ENCODE results near the gene KLHL36. TPM values are rescaled to one million over a fixed set of nuclear protein-coding genes. Genes with fewer than 3 reads are reported as not detected.

KLHL36 gene
- total RNA-seq, 1 experiment from 2014 or later = 93.6 TPM

DNA sequence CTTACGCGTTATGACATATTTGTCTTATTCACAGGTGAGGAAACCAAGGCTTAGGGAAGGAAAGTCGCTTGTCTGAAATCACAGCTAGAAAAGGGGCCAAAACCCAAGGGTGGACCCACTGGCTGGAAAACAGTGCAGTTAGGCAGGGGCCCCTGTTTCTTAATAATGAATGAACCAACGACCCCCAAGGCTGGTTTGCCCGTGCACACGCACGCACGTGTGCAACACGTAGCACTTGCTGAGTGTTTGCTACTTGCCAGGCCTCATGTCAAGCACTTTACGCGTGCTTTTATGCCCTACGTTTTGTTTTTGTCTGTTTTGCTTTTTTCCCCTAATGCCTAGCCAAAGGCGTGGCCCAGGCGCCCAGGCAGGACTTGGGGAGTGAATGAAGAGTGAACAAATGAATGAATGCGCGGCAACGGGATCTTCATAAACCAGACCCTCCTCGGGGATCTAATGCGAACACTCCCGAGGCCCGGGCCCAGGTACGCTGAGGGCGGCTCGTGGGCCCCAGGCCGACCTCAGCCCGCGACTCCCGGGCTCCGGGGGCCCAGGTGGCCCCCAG is 50.9 kb downstream of the KLHL36 start:
- BruUV-seq (replicated peaks) = TSS peak; percentile 81
- Mint-ChIP-seq H3K9me3 (ENCODE audit: low read depth, unreplicated experiment) (no peaks in the 10 kb centered on the region), H3K27ac (ENCODE audit: unreplicated experiment) (no peak overlapping the region), H3K4me1 (ENCODE audit: low read depth, unreplicated experiment) (peaks cover 19% of the 10 kb centered on the region), H3K27me3 (ENCODE audit: unreplicated experiment) (no peaks in the 10 kb centered on the region), H3K4me3 (ENCODE audit: low read depth, unreplicated experiment) (peak overlapping the region; percentile 80), H3K36me3 (ENCODE audit: insufficient read depth, unreplicated experiment) (peaks cover 28% of the 10 kb centered on the region)
- CTCF ChIA-PET = interaction anchor here (0.7 kb wide), 1 partner anchor 58 kb away, joined by 3 read pairs; no protein-coding TSS in a partner anchor
- intact Hi-C loops (cut with micrococcal nuclease; ENCODE audit: unreplicated experiment) = no loop called here
- peak; percentile 33 for DNase-seq
- TF ChIP-seq, protein P1, sequence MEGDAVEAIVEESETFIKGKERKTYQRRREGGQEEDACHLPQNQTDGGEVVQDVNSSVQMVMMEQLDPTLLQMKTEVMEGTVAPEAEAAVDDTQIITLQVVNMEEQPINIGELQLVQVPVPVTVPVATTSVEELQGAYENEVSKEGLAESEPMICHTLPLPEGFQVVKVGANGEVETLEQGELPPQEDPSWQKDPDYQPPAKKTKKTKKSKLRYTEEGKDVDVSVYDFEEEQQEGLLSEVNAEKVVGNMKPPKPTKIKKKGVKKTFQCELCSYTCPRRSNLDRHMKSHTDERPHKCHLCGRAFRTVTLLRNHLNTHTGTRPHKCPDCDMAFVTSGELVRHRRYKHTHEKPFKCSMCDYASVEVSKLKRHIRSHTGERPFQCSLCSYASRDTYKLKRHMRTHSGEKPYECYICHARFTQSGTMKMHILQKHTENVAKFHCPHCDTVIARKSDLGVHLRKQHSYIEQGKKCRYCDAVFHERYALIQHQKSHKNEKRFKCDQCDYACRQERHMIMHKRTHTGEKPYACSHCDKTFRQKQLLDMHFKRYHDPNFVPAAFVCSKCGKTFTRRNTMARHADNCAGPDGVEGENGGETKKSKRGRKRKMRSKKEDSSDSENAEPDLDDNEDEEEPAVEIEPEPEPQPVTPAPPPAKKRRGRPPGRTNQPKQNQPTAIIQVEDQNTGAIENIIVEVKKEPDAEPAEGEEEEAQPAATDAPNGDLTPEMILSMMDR (IDR thresholded peaks at IDR 0.05; ENCODE audit: unreplicated experiment) = no peak

DNA sequence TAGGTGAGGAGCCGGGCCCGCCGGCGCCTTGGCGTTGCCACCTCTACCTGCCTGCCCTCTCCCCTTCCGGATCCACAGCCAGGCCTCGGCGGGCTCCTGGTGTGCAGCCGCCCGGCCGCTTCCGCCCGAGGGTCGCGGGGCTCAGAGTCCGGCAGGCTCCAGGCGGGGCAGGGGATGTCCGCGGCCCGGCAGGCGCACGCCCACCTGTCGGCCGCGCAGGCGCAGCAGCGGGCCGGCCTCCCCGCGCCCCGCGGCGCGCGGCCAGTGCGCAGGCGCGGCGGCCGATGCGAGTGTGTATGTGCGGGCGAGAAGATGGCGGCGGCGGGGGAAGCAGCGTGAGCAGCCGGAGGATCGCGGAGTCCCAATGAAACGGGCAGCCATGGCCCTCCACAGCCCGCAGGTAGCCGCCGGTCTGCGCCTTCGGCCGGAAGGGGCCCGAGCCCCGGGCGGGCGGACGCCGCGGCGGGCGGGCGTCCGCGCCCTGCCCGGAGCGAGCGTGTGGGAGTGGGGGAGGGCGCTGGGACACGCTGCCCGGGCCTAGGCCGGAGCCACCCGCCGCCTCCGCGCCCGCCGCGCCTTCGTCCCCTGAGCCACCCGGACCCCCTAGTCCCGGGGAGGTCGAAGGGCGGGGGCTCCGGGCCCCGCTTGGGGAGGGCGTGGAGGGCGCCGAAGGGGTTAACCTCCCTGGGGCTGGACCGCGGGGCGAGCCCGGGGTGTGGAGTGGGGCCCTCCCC is 51.6 kb downstream of the KLHL36 start, which contains the start of gene USP10:
USP10 (plus strand) TSS at position 289 of the 734 bp plus-strand sequence; CDS start at position 380, 91 bp downstream.
- DNase-seq = peak; percentile 91
- CTCF ChIA-PET = interaction anchor here (0.5 to 1.9 kb wide), 3 partner anchors 26 to 47 kb away, joined by 3 to 9 read pairs (median 6); no protein-coding TSS in a partner anchor
- no TSS peak for BruUV-seq (replicated peaks)
- Mint-ChIP-seq H3K9me3 (ENCODE audit: low read depth, unreplicated experiment) (no peaks in the 10 kb centered on the region), H3K4me3 (ENCODE audit: low read depth, unreplicated experiment) (peak within 1 kb of the TSS; percentile 80), H3K27me3 (ENCODE audit: unreplicated experiment) (no peaks in the 10 kb centered on the region), H3K27ac (ENCODE audit: unreplicated experiment) (peak within 1 kb of the TSS; percentile 72), H3K36me3 (ENCODE audit: insufficient read depth, unreplicated experiment) (peaks cover 30% of the 10 kb centered on the region), H3K4me1 (ENCODE audit: low read depth, unreplicated experiment) (peaks cover 22% of the 10 kb centered on the region)
- intact Hi-C loops (cut with micrococcal nuclease; ENCODE audit: unreplicated experiment) = no loop called here
- TF ChIP-seq, protein P1 (IDR thresholded peaks at IDR 0.05; ENCODE audit: unreplicated experiment) = no peak

GRCh38 chr16:84700446-84701300 is 52.4 kb downstream of the KLHL36 start:
- peak overlapping the region; percentile 72 for H3K27ac Mint-ChIP-seq (ENCODE audit: unreplicated experiment)
- intact Hi-C loops (cut with micrococcal nuclease; ENCODE audit: unreplicated experiment) = no loop called here
- H3K4me3 Mint-ChIP-seq (ENCODE audit: low read depth, unreplicated experiment) = peak overlapping the region; percentile 80
- H3K27me3 Mint-ChIP-seq (ENCODE audit: unreplicated experiment) = no peaks in the 10 kb centered on the region
- CTCF ChIA-PET = interaction anchor here (0.5 to 1.9 kb wide), 4 partner anchors 25 to 47 kb away, joined by 3 to 9 read pairs (median 5); no protein-coding TSS in a partner anchor
- H3K9me3 Mint-ChIP-seq (ENCODE audit: low read depth, unreplicated experiment) = no peaks in the 10 kb centered on the region
- no TSS peak for BruUV-seq (replicated peaks)
- TF ChIP-seq, protein P1 (IDR thresholded peaks at IDR 0.05; ENCODE audit: unreplicated experiment) = no peak
- H3K36me3 Mint-ChIP-seq (ENCODE audit: insufficient read depth, unreplicated experiment) = peaks cover 37% of the 10 kb centered on the region
- DNase-seq = peak; percentile 10
- H3K4me1 Mint-ChIP-seq (ENCODE audit: low read depth, unreplicated experiment) = peaks cover 29% of the 10 kb centered on the region

DNA sequence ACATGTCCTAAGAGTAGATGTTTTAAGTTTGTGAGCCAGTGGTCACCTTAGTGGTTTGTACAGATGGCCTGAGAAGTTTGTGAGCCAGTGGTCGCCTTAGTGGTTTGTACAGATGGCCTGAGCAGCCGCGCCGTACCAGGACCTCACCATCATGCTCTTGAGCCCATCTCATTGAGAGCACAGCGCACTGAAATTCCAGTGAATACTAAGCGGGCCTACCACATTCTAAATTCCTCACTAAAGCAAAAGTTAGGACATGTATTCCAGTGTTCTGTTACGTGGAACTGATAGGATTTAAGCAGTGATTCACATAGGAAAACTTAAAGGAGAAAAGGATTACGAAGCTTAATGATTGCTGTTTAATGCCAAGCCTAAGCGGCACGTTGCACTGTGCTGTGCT is 55.4 kb downstream of the KLHL36 start:
- H3K27me3 Mint-ChIP-seq (ENCODE audit: unreplicated experiment) = no peaks in the 10 kb centered on the region
- TSS peak; percentile 3 for BruUV-seq (replicated peaks)
- no peaks in the 10 kb centered on the region for H3K9me3 Mint-ChIP-seq (ENCODE audit: low read depth, unreplicated experiment)
- TF ChIP-seq, protein P1 (IDR thresholded peaks at IDR 0.05; ENCODE audit: unreplicated experiment) = no peak
- no peak overlapping the region for H3K27ac Mint-ChIP-seq (ENCODE audit: unreplicated experiment)
- peaks cover 40% of the 10 kb centered on the region for H3K4me1 Mint-ChIP-seq (ENCODE audit: low read depth, unreplicated experiment)
- no peak for DNase-seq
- peaks cover 37% of the 10 kb centered on the region for H3K36me3 Mint-ChIP-seq (ENCODE audit: insufficient read depth, unreplicated experiment)
- intact Hi-C loops (cut with micrococcal nuclease; ENCODE audit: unreplicated experiment) = no loop called here
- no peak overlapping the region for H3K4me3 Mint-ChIP-seq (ENCODE audit: low read depth, unreplicated experiment)
- CTCF ChIA-PET = interaction anchor here (0.7 to 1.3 kb wide), 6 partner anchors 8 to 35 kb away, joined by 3 to 5 read pairs (median 3); no protein-coding TSS in a partner anchor

Measured in Calu3 (cell line).